Measurements from ENCODE around the gene SAMD5. TPM values are rescaled to one million over a fixed set of nuclear protein-coding genes. Genes with fewer than 3 reads are reported as not detected.

Gene SAMD5
- polyA plus RNA-seq, 1 donor from 2014 or later = 14.1 TPM

GRCh38 chr6:147504848-147505247, 3.6 kb upstream of the SAMD5 start:
- no peak overlapping the region for H3K4me2 ChIP-seq (ENCODE audit: low read length)
- H3K36me3 ChIP-seq (ENCODE audit: insufficient read depth, low read length) = no peaks in the 10 kb centered on the region
- peaks cover 12% of the 10 kb centered on the region for H3K27me3 ChIP-seq (ENCODE audit: insufficient read depth, low read depth, low read length)
- peaks cover 7% of the 10 kb centered on the region for H3K79me2 ChIP-seq (replicated peaks; ENCODE audit: insufficient read depth, low read length)
- no peaks in the 10 kb centered on the region for H3F3A ChIP-seq (ENCODE audit: insufficient read depth, low read length, poor library complexity, severe bottlenecking)
- no peak overlapping the region for H3K4me3 ChIP-seq (ENCODE audit: low read length)
- no peak overlapping the region for H3K27ac ChIP-seq (ENCODE audit: low read length)
- H3K9me2 ChIP-seq (ENCODE audit: insufficient read depth, low read length) = peaks cover 3% of the 10 kb centered on the region
- no peak overlapping the region for H2AFZ ChIP-seq (ENCODE audit: low read depth, low read length)
- no peak overlapping the region for H3K9ac ChIP-seq (ENCODE audit: low read length)
- TF ChIP-seq TAF1 (IDR thresholded peaks at IDR 0.05; ENCODE audit: low read depth) = no peak
- TF ChIP-seq MXI1 (conservative IDR thresholded peaks at IDR 0.05; ENCODE audit: poor library complexity, severe bottlenecking) = no peak
- TF ChIP-seq RAD21 (conservative IDR thresholded peaks at IDR 0.05) = no peak
- no peak for TF ChIP-seq CTCF (IDR thresholded peaks at IDR 0.05; ENCODE audit: poor library complexity, severe bottlenecking)
- no peak for TF ChIP-seq EZH2 (IDR thresholded peaks at IDR 0.05; ENCODE audit: borderline replicate concordance, insufficient read depth, low read length, poor library complexity, severe bottlenecking)
- TF ChIP-seq POLR2AphosphoS5 (IDR thresholded peaks at IDR 0.05) = no peak
- no peak for TF ChIP-seq REST (IDR thresholded peaks at IDR 0.05; ENCODE audit: borderline replicate concordance)
- no peak for TF ChIP-seq SMC3 (conservative IDR thresholded peaks at IDR 0.05; ENCODE audit: poor library complexity)
- TF ChIP-seq EP300 (conservative IDR thresholded peaks at IDR 0.05; ENCODE audit: poor library complexity, severe bottlenecking) = no peak
- H3K9me3 ChIP-seq (ENCODE audit: low read length) = no peaks in the 10 kb centered on the region
- H4K20me1 ChIP-seq (ENCODE audit: insufficient read depth) = no peaks in the 10 kb centered on the region

DNA sequence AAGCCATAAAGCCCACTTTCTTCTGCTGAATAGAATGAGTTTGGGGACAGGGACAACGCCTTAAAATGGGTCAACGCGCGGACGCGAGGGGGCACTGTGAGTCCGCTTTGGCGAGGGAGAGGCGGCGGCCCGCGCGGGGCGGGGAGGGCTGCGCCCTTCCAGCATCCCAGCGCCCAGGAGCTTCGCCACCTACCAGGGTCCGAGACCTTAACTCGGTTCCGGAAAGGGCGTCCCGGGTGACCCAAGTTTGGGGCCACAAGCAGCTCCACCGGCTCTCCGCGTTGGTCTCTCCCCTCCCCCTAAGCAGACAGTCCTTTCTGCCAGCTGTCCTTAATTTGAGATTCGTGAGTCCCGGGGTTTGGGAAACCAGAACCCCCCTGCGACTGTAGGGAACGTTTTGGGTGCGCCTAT, 1.8 kb upstream of the SAMD5 start:
- H3K36me3 ChIP-seq (ENCODE audit: insufficient read depth, low read length) = no peaks in the 10 kb centered on the region
- peaks cover 14% of the 10 kb centered on the region for H3K27me3 ChIP-seq (ENCODE audit: insufficient read depth, low read depth, low read length)
- H3K9ac ChIP-seq (ENCODE audit: low read length) = peak overlapping the region; percentile 76
- H3K27ac ChIP-seq (ENCODE audit: low read length) = peak overlapping the region; percentile 73
- peaks cover 25% of the 10 kb centered on the region for H3K79me2 ChIP-seq (replicated peaks; ENCODE audit: insufficient read depth, low read length)
- no peaks in the 10 kb centered on the region for H3K9me3 ChIP-seq (ENCODE audit: low read length)
- peak overlapping the region; percentile 87 for H3K4me3 ChIP-seq (ENCODE audit: low read length)
- H3F3A ChIP-seq (ENCODE audit: insufficient read depth, low read length, poor library complexity, severe bottlenecking) = no peaks in the 10 kb centered on the region
- H4K20me1 ChIP-seq (ENCODE audit: insufficient read depth) = no peaks in the 10 kb centered on the region
- peak; percentile 20 for TF ChIP-seq MXI1 (conservative IDR thresholded peaks at IDR 0.05; ENCODE audit: poor library complexity, severe bottlenecking)
- no peak for TF ChIP-seq POLR2AphosphoS5 (IDR thresholded peaks at IDR 0.05)
- TF ChIP-seq RAD21 (conservative IDR thresholded peaks at IDR 0.05) = peak; percentile 98
- TF ChIP-seq TAF1 (IDR thresholded peaks at IDR 0.05; ENCODE audit: low read depth) = no peak
- no peak for TF ChIP-seq REST (IDR thresholded peaks at IDR 0.05; ENCODE audit: borderline replicate concordance)
- TF ChIP-seq SMC3 (conservative IDR thresholded peaks at IDR 0.05; ENCODE audit: poor library complexity) = peak; percentile 98
- TF ChIP-seq EP300 (conservative IDR thresholded peaks at IDR 0.05; ENCODE audit: poor library complexity, severe bottlenecking) = no peak
- TF ChIP-seq CTCF (IDR thresholded peaks at IDR 0.05; ENCODE audit: poor library complexity, severe bottlenecking) = peak; percentile 94
- no peak for TF ChIP-seq EZH2 (IDR thresholded peaks at IDR 0.05; ENCODE audit: borderline replicate concordance, insufficient read depth, low read length, poor library complexity, severe bottlenecking)
- H3K9me2 ChIP-seq (ENCODE audit: insufficient read depth, low read length) = peaks cover 3% of the 10 kb centered on the region
- peak overlapping the region; percentile 60 for H3K4me2 ChIP-seq (ENCODE audit: low read length)
- peak overlapping the region; percentile 24 for H2AFZ ChIP-seq (ENCODE audit: low read depth, low read length)
